Measurements from ENCODE around the gene ATP2B3.

Gene ATP2B3

DNA sequence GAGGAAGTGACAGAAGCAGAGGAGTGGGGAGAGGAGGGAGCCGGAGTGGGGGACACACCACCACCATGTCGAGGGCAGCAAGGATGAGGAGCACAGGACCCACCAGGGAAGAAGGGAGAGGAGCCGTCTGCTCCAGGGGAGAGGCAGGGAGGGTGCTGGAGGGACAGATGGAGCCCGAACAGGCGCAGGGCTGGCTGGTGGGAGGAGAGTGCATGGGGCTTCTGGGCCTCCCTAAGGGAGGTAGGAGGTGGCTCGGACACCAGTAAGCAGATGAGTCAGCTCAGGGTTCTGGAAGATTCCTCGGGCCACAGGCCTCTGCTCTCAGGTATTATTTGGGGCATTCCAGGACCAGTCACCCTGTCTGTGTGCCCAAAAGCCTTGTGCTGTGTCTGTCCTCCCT lies 29.8 kb downstream of the ATP2B3 start:
- Histone ChIP-seq H3K4me1 (ENCODE audit: control insufficient read depth, insufficient read depth, low read length) (no peaks in the 10 kb centered on the region), H3K27me3 (ENCODE audit: control insufficient read depth, insufficient read depth, low read length) (no peaks in the 10 kb centered on the region), H3K9ac (ENCODE audit: low read depth, low read length) (no peak overlapping the region), H3K9me3 (ENCODE audit: control insufficient read depth, insufficient read depth, low read length) (no peaks in the 10 kb centered on the region), H3K36me3 (ENCODE audit: control insufficient read depth, insufficient read depth, low read length) (no peaks in the 10 kb centered on the region), H3K4me3 (ENCODE audit: low read depth, low read length) (no peak overlapping the region)

DNA sequence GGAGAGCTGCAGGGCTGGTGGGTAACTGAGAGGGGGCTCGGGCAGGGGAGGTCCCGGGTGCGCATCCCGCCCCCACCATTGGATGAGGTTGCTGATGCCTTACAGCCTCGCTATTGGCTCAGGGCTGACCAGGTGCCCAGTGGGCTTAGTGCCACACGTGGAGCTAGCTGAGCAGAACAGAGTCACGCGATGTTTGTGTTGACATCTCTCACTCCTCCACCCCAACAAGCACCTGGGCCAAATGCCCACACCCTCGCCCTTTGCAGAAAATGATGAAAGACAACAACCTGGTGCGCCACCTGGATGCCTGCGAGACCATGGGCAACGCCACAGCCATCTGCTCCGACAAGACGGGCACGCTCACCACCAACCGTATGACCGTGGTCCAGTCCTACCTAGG lies 31.8 kb downstream of the ATP2B3 start:
- no peak overlapping the region for H3K4me3 ChIP-seq (ENCODE audit: low read depth, low read length)
- no peak overlapping the region for H3K9ac ChIP-seq (ENCODE audit: low read depth, low read length)
- no peaks in the 10 kb centered on the region for H3K4me1 ChIP-seq (ENCODE audit: control insufficient read depth, insufficient read depth, low read length)
- no peaks in the 10 kb centered on the region for H3K27me3 ChIP-seq (ENCODE audit: control insufficient read depth, insufficient read depth, low read length)
- H3K36me3 ChIP-seq (ENCODE audit: control insufficient read depth, insufficient read depth, low read length) = no peaks in the 10 kb centered on the region
- H3K9me3 ChIP-seq (ENCODE audit: control insufficient read depth, insufficient read depth, low read length) = no peaks in the 10 kb centered on the region

DNA sequence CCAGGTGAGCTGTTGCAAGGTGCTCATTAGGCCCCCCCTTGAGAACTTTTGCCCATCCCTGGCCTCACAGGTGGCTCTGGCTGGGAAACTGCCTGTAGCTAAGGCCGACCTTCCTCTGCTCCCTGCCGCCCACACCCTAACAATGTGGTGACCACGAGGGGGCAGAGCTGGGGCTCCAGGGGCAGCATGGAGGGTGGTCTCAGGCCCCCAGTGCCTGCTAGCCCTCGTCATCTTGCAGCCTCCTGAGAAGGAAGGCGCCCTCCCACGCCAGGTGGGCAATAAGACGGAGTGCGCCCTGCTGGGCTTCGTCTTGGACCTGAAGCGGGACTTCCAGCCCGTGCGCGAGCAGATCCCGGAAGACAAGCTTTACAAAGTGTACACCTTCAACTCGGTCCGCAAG lies 32.4 kb downstream of the ATP2B3 start:
- Histone ChIP-seq H3K27me3 (ENCODE audit: control insufficient read depth, insufficient read depth, low read length) (no peaks in the 10 kb centered on the region), H3K9me3 (ENCODE audit: control insufficient read depth, insufficient read depth, low read length) (no peaks in the 10 kb centered on the region), H3K4me3 (ENCODE audit: low read depth, low read length) (no peak overlapping the region), H3K4me1 (ENCODE audit: control insufficient read depth, insufficient read depth, low read length) (no peaks in the 10 kb centered on the region), H3K9ac (ENCODE audit: low read depth, low read length) (no peak overlapping the region), H3K36me3 (ENCODE audit: control insufficient read depth, insufficient read depth, low read length) (no peaks in the 10 kb centered on the region)

DNA sequence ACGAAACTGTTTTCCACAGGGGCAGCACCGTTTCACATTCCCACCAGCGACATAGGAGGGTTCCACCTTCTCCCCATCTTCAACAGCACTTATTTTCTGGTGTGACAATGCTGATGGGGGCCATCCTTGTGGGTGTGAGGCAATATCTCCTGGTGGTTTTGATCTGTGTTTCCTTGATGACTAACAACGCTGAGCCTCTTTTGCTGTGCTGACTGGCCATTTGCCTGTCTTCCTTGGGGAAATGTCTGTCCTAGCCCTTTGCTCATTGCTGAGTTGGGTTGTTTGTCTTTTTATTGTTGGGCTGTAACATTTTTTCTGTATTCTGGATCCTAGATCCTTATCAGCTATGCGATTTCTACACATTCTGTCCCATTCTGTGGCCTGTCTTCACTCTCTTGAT lies 33.7 kb downstream of the ATP2B3 start:
- Histone ChIP-seq H3K9ac (ENCODE audit: low read depth, low read length) (no peak overlapping the region), H3K4me3 (ENCODE audit: low read depth, low read length) (no peak overlapping the region), H3K36me3 (ENCODE audit: control insufficient read depth, insufficient read depth, low read length) (no peaks in the 10 kb centered on the region), H3K4me1 (ENCODE audit: control insufficient read depth, insufficient read depth, low read length) (no peaks in the 10 kb centered on the region), H3K9me3 (ENCODE audit: control insufficient read depth, insufficient read depth, low read length) (no peaks in the 10 kb centered on the region), H3K27me3 (ENCODE audit: control insufficient read depth, insufficient read depth, low read length) (no peaks in the 10 kb centered on the region)

DNA sequence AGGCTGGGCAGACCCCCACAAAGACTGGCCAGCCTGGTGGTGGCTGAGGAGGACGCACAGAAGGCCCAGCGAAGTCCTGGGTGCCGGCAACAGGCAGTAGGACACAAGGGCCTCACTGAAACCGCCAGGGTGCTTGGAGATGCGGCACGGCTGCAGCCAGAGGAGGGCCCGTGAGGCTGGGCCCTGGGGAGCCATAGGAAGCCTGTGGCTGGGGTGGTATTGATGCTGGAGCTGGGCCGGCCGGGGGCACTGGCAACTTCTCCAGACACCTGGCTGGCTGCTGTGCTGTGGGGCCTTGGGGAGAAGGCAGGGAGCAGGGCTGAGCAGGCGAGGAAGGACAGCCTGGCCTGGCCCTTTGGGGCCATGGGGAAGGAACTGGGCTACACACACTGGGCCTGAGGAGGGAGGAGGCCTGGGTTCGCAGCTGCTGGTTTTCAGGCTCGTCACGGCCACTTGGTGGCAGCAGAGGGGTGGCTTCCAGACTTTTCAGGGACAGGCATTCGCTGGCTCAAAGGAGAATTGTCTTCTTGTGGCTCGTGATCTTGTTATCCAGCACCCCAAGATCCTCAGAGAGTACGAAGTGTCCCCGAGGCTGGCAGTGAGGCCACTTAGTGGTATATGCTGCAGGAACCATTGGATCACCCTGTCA lies 37.2 kb downstream of the ATP2B3 start:
- H3K36me3 ChIP-seq (ENCODE audit: control insufficient read depth, insufficient read depth, low read length) = no peaks in the 10 kb centered on the region
- H3K9me3 ChIP-seq (ENCODE audit: control insufficient read depth, insufficient read depth, low read length) = no peaks in the 10 kb centered on the region
- H3K4me3 ChIP-seq (ENCODE audit: low read depth, low read length) = no peak overlapping the region
- no peaks in the 10 kb centered on the region for H3K27me3 ChIP-seq (ENCODE audit: control insufficient read depth, insufficient read depth, low read length)
- no peak overlapping the region for H3K9ac ChIP-seq (ENCODE audit: low read depth, low read length)
- H3K4me1 ChIP-seq (ENCODE audit: control insufficient read depth, insufficient read depth, low read length) = no peaks in the 10 kb centered on the region

DNA sequence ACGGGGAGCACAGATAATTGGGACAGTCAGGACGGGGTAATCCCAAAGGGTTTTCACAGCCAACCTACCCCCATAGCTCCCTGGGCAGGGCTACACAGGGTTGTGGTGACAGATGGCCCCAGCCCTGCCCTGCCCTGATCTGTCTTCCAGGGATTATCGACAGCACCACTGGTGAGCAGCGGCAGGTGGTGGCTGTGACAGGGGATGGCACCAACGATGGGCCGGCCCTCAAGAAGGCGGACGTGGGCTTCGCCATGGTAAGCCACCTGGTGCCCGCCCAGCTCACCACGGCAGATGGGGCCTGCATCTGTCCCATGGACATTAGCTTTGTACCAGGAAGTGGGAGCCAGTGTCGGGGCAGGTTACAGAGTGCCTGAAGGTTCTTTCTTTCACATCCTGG lies 39.3 kb downstream of the ATP2B3 start:
- no peak overlapping the region for H3K9ac ChIP-seq (ENCODE audit: low read depth, low read length)
- H3K9me3 ChIP-seq (ENCODE audit: control insufficient read depth, insufficient read depth, low read length) = no peaks in the 10 kb centered on the region
- H3K27me3 ChIP-seq (ENCODE audit: control insufficient read depth, insufficient read depth, low read length) = no peaks in the 10 kb centered on the region

DNA sequence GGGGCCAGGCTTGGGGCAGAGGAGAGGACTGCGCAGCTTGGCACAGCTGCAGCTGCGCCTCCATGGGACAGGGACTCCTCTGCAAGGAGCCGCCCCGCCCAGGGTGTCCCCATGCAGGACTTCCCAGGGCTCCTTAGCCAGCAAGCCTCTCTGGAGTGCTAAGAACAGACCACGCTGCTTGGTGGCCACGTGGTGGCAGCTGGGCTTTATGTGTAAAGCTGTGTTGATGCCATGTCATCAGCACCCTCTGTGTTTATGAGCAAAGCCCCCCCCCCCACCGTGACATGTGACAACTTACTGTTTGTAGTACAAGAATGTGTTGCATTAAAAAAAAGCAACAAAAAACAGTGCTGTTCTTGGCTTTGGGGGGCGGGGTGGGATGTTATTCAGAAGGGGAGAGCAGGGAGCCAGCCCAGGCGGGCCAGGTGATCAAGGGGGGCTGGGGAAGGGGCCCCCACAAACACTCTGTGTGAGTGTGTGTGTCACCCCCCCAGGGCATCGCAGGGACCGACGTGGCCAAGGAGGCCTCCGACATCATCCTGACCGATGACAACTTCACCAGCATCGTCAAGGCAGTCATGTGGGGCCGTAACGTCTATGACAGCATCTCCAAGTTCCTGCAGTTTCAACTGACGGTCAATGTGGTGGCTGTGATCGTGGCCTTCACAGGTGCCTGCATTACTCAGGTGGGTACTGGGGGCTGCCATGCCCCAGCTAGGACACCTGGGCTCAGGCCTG lies 40.3 kb downstream of the ATP2B3 start:
- Histone ChIP-seq H3K27me3 (ENCODE audit: control insufficient read depth, insufficient read depth, low read length) (no peaks in the 10 kb centered on the region), H3K9ac (ENCODE audit: low read depth, low read length) (no peak overlapping the region), H3K4me1 (ENCODE audit: control insufficient read depth, insufficient read depth, low read length) (no peaks in the 10 kb centered on the region), H3K36me3 (ENCODE audit: control insufficient read depth, insufficient read depth, low read length) (no peaks in the 10 kb centered on the region), H3K9me3 (ENCODE audit: control insufficient read depth, insufficient read depth, low read length) (no peaks in the 10 kb centered on the region), H3K4me3 (ENCODE audit: low read depth, low read length) (no peak overlapping the region)

More for the DNA sequence above, 39.3 kb downstream of the ATP2B3 start:
- H3K4me1 ChIP-seq (ENCODE audit: control insufficient read depth, insufficient read depth, low read length) = no peaks in the 10 kb centered on the region
- no peaks in the 10 kb centered on the region for H3K36me3 ChIP-seq (ENCODE audit: control insufficient read depth, insufficient read depth, low read length)
- H3K4me3 ChIP-seq (ENCODE audit: low read depth, low read length) = no peak overlapping the region

DNA sequence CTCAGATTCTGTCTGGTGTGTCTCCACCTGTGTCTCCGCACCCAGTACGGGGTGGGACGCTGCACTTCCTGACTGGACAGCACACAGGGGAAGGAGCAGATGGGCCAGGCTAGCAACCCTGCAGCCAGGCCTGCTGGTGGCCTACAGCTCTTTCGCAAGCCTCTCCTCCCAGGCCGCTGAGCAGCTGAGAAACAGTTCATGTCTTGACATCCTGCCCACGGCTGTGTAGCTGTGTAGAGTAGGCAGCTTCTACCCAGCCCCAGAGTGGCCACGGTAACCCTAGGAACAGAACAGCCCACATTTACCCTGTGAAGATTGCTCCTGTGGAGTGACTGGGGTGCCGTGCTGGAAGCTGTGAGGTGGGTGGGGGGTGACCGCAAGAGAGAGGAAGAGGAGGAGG lies 42.6 kb downstream of the ATP2B3 start:
- no peaks in the 10 kb centered on the region for H3K9me3 ChIP-seq (ENCODE audit: control insufficient read depth, insufficient read depth, low read length)
- no peaks in the 10 kb centered on the region for H3K4me1 ChIP-seq (ENCODE audit: control insufficient read depth, insufficient read depth, low read length)
- H3K27me3 ChIP-seq (ENCODE audit: control insufficient read depth, insufficient read depth, low read length) = no peaks in the 10 kb centered on the region
- H3K9ac ChIP-seq (ENCODE audit: low read depth, low read length) = no peak overlapping the region
- no peaks in the 10 kb centered on the region for H3K36me3 ChIP-seq (ENCODE audit: control insufficient read depth, insufficient read depth, low read length)
- H3K4me3 ChIP-seq (ENCODE audit: low read depth, low read length) = no peak overlapping the region

- no peaks in the 10 kb centered on the region for H3K9me3 ChIP-seq (ENCODE audit: control insufficient read depth, insufficient read depth, low read length)
- no peaks in the 10 kb centered on the region for H3K36me3 ChIP-seq (ENCODE audit: control insufficient read depth, insufficient read depth, low read length)
- H3K4me3 ChIP-seq (ENCODE audit: low read depth, low read length) = no peak overlapping the region
- H3K27me3 ChIP-seq (ENCODE audit: control insufficient read depth, insufficient read depth, low read length) = no peaks in the 10 kb centered on the region
- no peaks in the 10 kb centered on the region for H3K4me1 ChIP-seq (ENCODE audit: control insufficient read depth, insufficient read depth, low read length)
- H3K9ac ChIP-seq (ENCODE audit: low read depth, low read length) = no peak overlapping the region
Measured at GRCh38 chrX:153560466-153560865, 43.0 kb downstream of the ATP2B3 start.

GRCh38 chrX:153561337-153561736 lies 43.9 kb downstream of the ATP2B3 start:
- Histone ChIP-seq H3K4me1 (ENCODE audit: control insufficient read depth, insufficient read depth, low read length) (no peaks in the 10 kb centered on the region), H3K27me3 (ENCODE audit: control insufficient read depth, insufficient read depth, low read length) (no peaks in the 10 kb centered on the region), H3K4me3 (ENCODE audit: low read depth, low read length) (no peak overlapping the region), H3K36me3 (ENCODE audit: control insufficient read depth, insufficient read depth, low read length) (no peaks in the 10 kb centered on the region), H3K9ac (ENCODE audit: low read depth, low read length) (no peak overlapping the region), H3K9me3 (ENCODE audit: control insufficient read depth, insufficient read depth, low read length) (no peaks in the 10 kb centered on the region)

GRCh38 chrX:153562546-153562945 lies 45.1 kb downstream of the ATP2B3 start:
- H3K36me3 ChIP-seq (ENCODE audit: control insufficient read depth, insufficient read depth, low read length) = no peaks in the 10 kb centered on the region
- H3K9ac ChIP-seq (ENCODE audit: low read depth, low read length) = no peak overlapping the region
- no peaks in the 10 kb centered on the region for H3K27me3 ChIP-seq (ENCODE audit: control insufficient read depth, insufficient read depth, low read length)
- no peaks in the 10 kb centered on the region for H3K4me1 ChIP-seq (ENCODE audit: control insufficient read depth, insufficient read depth, low read length)
- no peaks in the 10 kb centered on the region for H3K9me3 ChIP-seq (ENCODE audit: control insufficient read depth, insufficient read depth, low read length)
- no peak overlapping the region for H3K4me3 ChIP-seq (ENCODE audit: low read depth, low read length)

GRCh38 chrX:153564047-153564606 lies 46.7 kb downstream of the ATP2B3 start:
- Histone ChIP-seq H3K9me3 (ENCODE audit: control insufficient read depth, insufficient read depth, low read length) (no peaks in the 10 kb centered on the region), H3K4me1 (ENCODE audit: control insufficient read depth, insufficient read depth, low read length) (no peaks in the 10 kb centered on the region), H3K9ac (ENCODE audit: low read depth, low read length) (no peak overlapping the region), H3K4me3 (ENCODE audit: low read depth, low read length) (no peak overlapping the region), H3K27me3 (ENCODE audit: control insufficient read depth, insufficient read depth, low read length) (no peaks in the 10 kb centered on the region), H3K36me3 (ENCODE audit: control insufficient read depth, insufficient read depth, low read length) (no peaks in the 10 kb centered on the region)

Data from iPS-15b (cell line).